ENCODE data around the gene THOC1.

The THOC1 gene

GRCh38 chr18:260547-260946 lies 7.3 kb downstream of the THOC1 start:
- no peaks in the 10 kb centered on the region for H3K4me1 ChIP-seq (ENCODE audit: low read length)
- H3K9ac ChIP-seq (ENCODE audit: low read length), result no peak overlapping the region
- TF ChIP-seq CTCF (IDR thresholded peaks at IDR 0.05; ENCODE audit: low read depth, low read length) (no peak), EZH2phosphoT487 (IDR thresholded peaks at IDR 0.05; ENCODE audit: low read depth) (no peak)
- H3K36me3 ChIP-seq (replicated peaks; ENCODE audit: low read depth, low read length), result peaks cover 54% of the 10 kb centered on the region
- H3K27ac ChIP-seq (ENCODE audit: low read length), result no peak overlapping the region
- H3K9me3 ChIP-seq (ENCODE audit: insufficient read depth, low read length), result no peaks in the 10 kb centered on the region
- no peaks in the 10 kb centered on the region for H4K20me1 ChIP-seq (ENCODE audit: insufficient read depth, low read length)
- peaks cover 1% of the 10 kb centered on the region for H3K79me2 ChIP-seq (ENCODE audit: low read length)
- no peak overlapping the region for H3K4me3 ChIP-seq (ENCODE audit: low read length)
- no peak overlapping the region for H3K4me2 ChIP-seq (ENCODE audit: low read length)
- H3K27me3 ChIP-seq (ENCODE audit: low read depth, low read length), result no peaks in the 10 kb centered on the region
- no peak overlapping the region for H2AFZ ChIP-seq (ENCODE audit: low read depth, low read length)

GRCh38 chr18:255171-255570 lies 12.7 kb downstream of the THOC1 start:
- Histone ChIP-seq H3K79me2 (ENCODE audit: low read length) (no peaks in the 10 kb centered on the region), H3K9me3 (ENCODE audit: insufficient read depth, low read length) (no peaks in the 10 kb centered on the region), H2AFZ (ENCODE audit: low read depth, low read length) (no peak overlapping the region), H3K27me3 (ENCODE audit: low read depth, low read length) (no peaks in the 10 kb centered on the region), H3K9ac (ENCODE audit: low read length) (no peak overlapping the region), H3K4me3 (ENCODE audit: low read length) (no peak overlapping the region), H3K4me2 (ENCODE audit: low read length) (no peak overlapping the region), H3K4me1 (ENCODE audit: low read length) (no peaks in the 10 kb centered on the region), H3K27ac (ENCODE audit: low read length) (no peak overlapping the region), H4K20me1 (ENCODE audit: insufficient read depth, low read length) (no peaks in the 10 kb centered on the region), H3K36me3 (replicated peaks; ENCODE audit: low read depth, low read length) (peaks cover 61% of the 10 kb centered on the region)
- TF ChIP-seq EZH2phosphoT487 (IDR thresholded peaks at IDR 0.05; ENCODE audit: low read depth) (no peak), CTCF (IDR thresholded peaks at IDR 0.05; ENCODE audit: low read depth, low read length) (no peak)

- H4K20me1 ChIP-seq (ENCODE audit: insufficient read depth, low read length), result no peaks in the 10 kb centered on the region
- H3K9me3 ChIP-seq (ENCODE audit: insufficient read depth, low read length), result no peaks in the 10 kb centered on the region
- H3K4me2 ChIP-seq (ENCODE audit: low read length), result no peak overlapping the region
- H2AFZ ChIP-seq (ENCODE audit: low read depth, low read length), result no peak overlapping the region
- H3K27me3 ChIP-seq (ENCODE audit: low read depth, low read length), result no peaks in the 10 kb centered on the region
- no peaks in the 10 kb centered on the region for H3K79me2 ChIP-seq (ENCODE audit: low read length)
- H3K9ac ChIP-seq (ENCODE audit: low read length), result no peak overlapping the region
- no peak overlapping the region for H3K27ac ChIP-seq (ENCODE audit: low read length)
- H3K4me1 ChIP-seq (ENCODE audit: low read length), result no peaks in the 10 kb centered on the region
- no peak overlapping the region for H3K4me3 ChIP-seq (ENCODE audit: low read length)
- TF ChIP-seq CTCF (IDR thresholded peaks at IDR 0.05; ENCODE audit: low read depth, low read length), result no peak
- TF ChIP-seq EZH2phosphoT487 (IDR thresholded peaks at IDR 0.05; ENCODE audit: low read depth), result no peak
- peaks cover 54% of the 10 kb centered on the region for H3K36me3 ChIP-seq (replicated peaks; ENCODE audit: low read depth, low read length)
These were observed 14.7 kb downstream of the THOC1 start for GRCh38 chr18:253121-253520.

- Histone ChIP-seq H3K36me3 (replicated peaks; ENCODE audit: low read depth, low read length) (peaks cover 45% of the 10 kb centered on the region), H3K9ac (ENCODE audit: low read length) (no peak overlapping the region)
These were observed 16.3 kb downstream of the THOC1 start for GRCh38 chr18:251572-251971.

More at GRCh38 chr18:251572-251971, 16.3 kb downstream of the THOC1 start:
- no peaks in the 10 kb centered on the region for H3K27me3 ChIP-seq (ENCODE audit: low read depth, low read length)
- no peaks in the 10 kb centered on the region for H4K20me1 ChIP-seq (ENCODE audit: insufficient read depth, low read length)
- H3K79me2 ChIP-seq (ENCODE audit: low read length), result no peaks in the 10 kb centered on the region
- no peaks in the 10 kb centered on the region for H3K9me3 ChIP-seq (ENCODE audit: insufficient read depth, low read length)
- H3K4me2 ChIP-seq (ENCODE audit: low read length), result no peak overlapping the region
- H3K27ac ChIP-seq (ENCODE audit: low read length), result no peak overlapping the region
- no peak overlapping the region for H3K4me3 ChIP-seq (ENCODE audit: low read length)
- H2AFZ ChIP-seq (ENCODE audit: low read depth, low read length), result no peak overlapping the region
- TF ChIP-seq CTCF (IDR thresholded peaks at IDR 0.05; ENCODE audit: low read depth, low read length), result no peak
- no peak for TF ChIP-seq EZH2phosphoT487 (IDR thresholded peaks at IDR 0.05; ENCODE audit: low read depth)
- no peaks in the 10 kb centered on the region for H3K4me1 ChIP-seq (ENCODE audit: low read length)
